ENCODE data around the gene KRTCAP2.
"Not testable (repeated sequence)": the region's sequence is repeated elsewhere in the genome, so short reads cannot be mapped to it uniquely, and the experiment has no call there.

Gene KRTCAP2

GRCh38 chr1:155172732-155173477, at the start of gene KRTCAP2:
Gene KRTCAP2 (minus strand): TSS chr1:155173304. CDS start chr1:155173224, 80 bp downstream.
- peak; percentile 54 to 96 (median 90) for DNase-seq

GRCh38 chr1:155220211-155220965, 47.3 kb upstream of the KRTCAP2 start:
- DNase-seq = not testable (repeated sequence)

GRCh38 chr1:155219592-155220031, 46.5 kb upstream of the KRTCAP2 start:
- DNase-seq = peak in 36 of 51 donors; percentile 6 to 76 (median 32)

GRCh38 chr1:155218854-155219591, 45.9 kb upstream of the KRTCAP2 start:
- peak in 39 of 51 donors; percentile 4 to 86 (median 40) for DNase-seq

- not testable (repeated sequence) for DNase-seq
Observed at GRCh38 chr1:155214702-155215101, 41.6 kb upstream of the KRTCAP2 start.

- not testable (repeated sequence) for DNase-seq
Observed at GRCh38 chr1:155212051-155212440, 38.9 kb upstream of the KRTCAP2 start.

GRCh38 chr1:155211381-155212050, 38.4 kb upstream of the KRTCAP2 start:
- DNase-seq = peak in 1 of 51 donors; percentile 30

GRCh38 chr1:155210314-155211104, 37.4 kb upstream of the KRTCAP2 start:
- no peak for DNase-seq

- no peak for DNase-seq
Observed at GRCh38 chr1:155209312-155209721, 36.2 kb upstream of the KRTCAP2 start.

GRCh38 chr1:155208541-155209311, 35.6 kb upstream of the KRTCAP2 start, which contains the start of gene MTX1:
Gene MTX1 (plus strand): TSS chr1:155208695. CDS start chr1:155208805, 110 bp downstream.
- DNase-seq = peak; percentile 60 to 92 (median 79)

GRCh38 chr1:155207806-155208540, 34.9 kb upstream of the KRTCAP2 start, which contains the start of gene THBS3:
Gene THBS3 (minus strand): TSS chr1:155207897. CDS start chr1:155207876, 21 bp downstream.
- DNase-seq = peak in 34 of 51 donors; percentile 9 to 77 (median 49)

- peak in 45 of 51 donors; percentile 14 to 81 (median 54) for DNase-seq
Observed at GRCh38 chr1:155206891-155207805, 34.0 kb upstream of the KRTCAP2 start.

- no peak for DNase-seq
Observed at GRCh38 chr1:155205969-155206593, 33.0 kb upstream of the KRTCAP2 start.

GRCh38 chr1:155205035-155205434, 31.9 kb upstream of the KRTCAP2 start:
- DNase-seq = peak in 2 of 51 donors; percentile 21 to 31

GRCh38 chr1:155202731-155203515, 29.8 kb upstream of the KRTCAP2 start:
- DNase-seq = no peak

- DNase-seq = no peak
Observed at GRCh38 chr1:155202198-155202597, 29.1 kb upstream of the KRTCAP2 start.
